ENCODE results near the gene GPATCH4. TPM values are rescaled to one million over a fixed set of nuclear protein-coding genes. Genes with fewer than 3 reads are reported as not detected.
A peak's percentile ranks its signal among the peaks of the same experiment; 100 is the strongest.

GPATCH4 gene
- total RNA-seq, 1 experiment from 2014 or later = 37.3 TPM

- no peaks in the 10 kb centered on the region for H3K79me2 ChIP-seq (ENCODE audit: low read length)
- H3F3A ChIP-seq (ENCODE audit: low read length, unreplicated experiment) = no peaks in the 10 kb centered on the region
- no peaks in the 10 kb centered on the region for H3K9me2 ChIP-seq (replicated peaks; ENCODE audit: low read length)
- intact Hi-C loops (cut with micrococcal nuclease) = no loop called here
- ATAC-seq (peak; percentile 58), DNase-seq (peak; percentile 33)
- peak overlapping the region; percentile 58; the same call in 1 of the 2 replicates for H2AFZ ChIP-seq (ENCODE audit: low read length)
- no peak overlapping the region for H3K9ac ChIP-seq (ENCODE audit: low read length)
- ChIA-PET CTCF (interaction anchor here (0.6 to 1.5 kb wide), 3 partner anchors 50 to 122 kb away, joined by 3 to 6 read pairs (median 5); no protein-coding TSS in a partner anchor), POLR2A (ENCODE audit: unreplicated experiment) (no interaction called here)
- TF ChIP-seq EZH2phosphoT487 (IDR thresholded peaks at IDR 0.05; ENCODE audit: borderline replicate concordance, low read length) = no peak
- TF ChIP-seq CTCF (conservative IDR thresholded peaks at IDR 0.05; ENCODE audit: low read depth, low read length) = peak; percentile 45
- no peaks in the 10 kb centered on the region for H4K20me1 ChIP-seq (ENCODE audit: low read length)
- no peak overlapping the region for H3K27ac ChIP-seq (ENCODE audit: low read length)
- H3K27me3 ChIP-seq (ENCODE audit: low read length) = peaks cover 34% of the 10 kb centered on the region
- peak overlapping the region; percentile 57 for H3K4me2 ChIP-seq (ENCODE audit: low read length)
- H3K9me3 ChIP-seq (ENCODE audit: low read length) = no peaks in the 10 kb centered on the region
- BruUV-seq (replicated peaks) = no TSS peak
- H3K4me1 ChIP-seq (ENCODE audit: insufficient read depth, low read length) = 0 out of 2 replicates have a peak, but pooled peaks cover 6% of the 10 kb centered on the region
- H3K4me3 ChIP-seq (ENCODE audit: low read length) = 0 out of 2 replicates have a peak overlapping the region, but pooled peaks have one; percentile 23
- no peaks in the 10 kb centered on the region for H3K36me3 ChIP-seq (ENCODE audit: low read depth, low read length)
Observed at GRCh38 chr1:156623946-156624813, 22.9 kb upstream of the GPATCH4 start.

- ChIA-PET CTCF (no interaction called here), POLR2A (ENCODE audit: unreplicated experiment) (interaction anchor here (0.6 kb wide), 1 partner anchor 105 kb away, joined by 5 read pairs; no protein-coding TSS in a partner anchor)
- no peaks in the 10 kb centered on the region for H3F3A ChIP-seq (ENCODE audit: low read length, unreplicated experiment)
- H3K4me2 ChIP-seq (ENCODE audit: low read length) = no peak overlapping the region
- BruUV-seq (replicated peaks) = no TSS peak
- 0 out of 2 replicates have a peak, but pooled peaks cover 6% of the 10 kb centered on the region for H3K4me1 ChIP-seq (ENCODE audit: insufficient read depth, low read length)
- H3K4me3 ChIP-seq (ENCODE audit: low read length) = no peak overlapping the region
- H3K9ac ChIP-seq (ENCODE audit: low read length) = no peak overlapping the region
- H3K27me3 ChIP-seq (ENCODE audit: low read length) = peaks cover 34% of the 10 kb centered on the region
- no peak for DNase-seq
- H3K79me2 ChIP-seq (ENCODE audit: low read length) = no peaks in the 10 kb centered on the region
- intact Hi-C loops (cut with micrococcal nuclease) = no loop called here
- TF ChIP-seq EZH2phosphoT487 (IDR thresholded peaks at IDR 0.05; ENCODE audit: borderline replicate concordance, low read length) (no peak), EZH2 (IDR thresholded peaks at IDR 0.05; ENCODE audit: low read length, unreplicated experiment) (no peak), CTCF (conservative IDR thresholded peaks at IDR 0.05; ENCODE audit: low read depth, low read length) (no peak)
- no peaks in the 10 kb centered on the region for H3K9me3 ChIP-seq (ENCODE audit: low read length)
- H4K20me1 ChIP-seq (ENCODE audit: low read length) = no peaks in the 10 kb centered on the region
- no peak overlapping the region for H3K27ac ChIP-seq (ENCODE audit: low read length)
- ATAC-seq = no peak
- no peaks in the 10 kb centered on the region for H3K36me3 ChIP-seq (ENCODE audit: low read depth, low read length)
- H2AFZ ChIP-seq (ENCODE audit: low read length) = no peak overlapping the region
- no peaks in the 10 kb centered on the region for H3K9me2 ChIP-seq (replicated peaks; ENCODE audit: low read length)
Observed at GRCh38 chr1:156622581-156623297, 21.5 kb upstream of the GPATCH4 start.

Data from PC-3 (cell line).